Inflammatory macrophage (primary cell): ENCODE results near the gene IHH.

Experiments used
- DNase-seq, 2 donors: peaks; one replicate each; pipeline ENCODE4 v3.0.0-alpha.2; 2020 to 2022

The IHH gene

GRCh38 chr2:219037783-219038499 is 22.8 kb downstream of the IHH start:
- no peak for DNase-seq

- no peak for DNase-seq
Measured at GRCh38 chr2:219035942-219036341, 24.8 kb downstream of the IHH start.

DNA sequence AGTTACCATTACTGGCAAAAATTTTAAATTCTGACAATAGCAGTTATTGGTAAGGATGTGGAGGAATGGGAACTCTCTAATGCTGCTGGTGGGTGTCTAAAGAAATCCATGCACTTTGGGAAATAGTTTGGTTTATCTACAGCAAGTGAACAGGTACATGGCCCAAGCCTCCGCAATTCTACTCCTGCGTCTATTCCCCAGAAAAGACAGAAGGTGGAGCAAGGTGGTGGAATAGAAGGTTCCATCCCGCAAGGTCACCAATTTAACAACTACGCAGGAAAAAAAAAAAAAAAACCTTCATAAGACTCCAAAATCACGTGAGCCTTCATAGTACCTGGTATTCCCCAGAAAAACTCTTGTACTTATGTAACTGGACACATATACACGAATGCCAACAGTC is 25.9 kb downstream of the IHH start:
- no peak for DNase-seq

GRCh38 chr2:219032051-219032745 is 28.5 kb downstream of the IHH start:
- DNase-seq, result no peak

- no peak for DNase-seq
Measured at GRCh38 chr2:219031005-219031738, 29.5 kb downstream of the IHH start.

GRCh38 chr2:219030177-219030940 is 30.4 kb downstream of the IHH start:
- no peak for DNase-seq

DNA sequence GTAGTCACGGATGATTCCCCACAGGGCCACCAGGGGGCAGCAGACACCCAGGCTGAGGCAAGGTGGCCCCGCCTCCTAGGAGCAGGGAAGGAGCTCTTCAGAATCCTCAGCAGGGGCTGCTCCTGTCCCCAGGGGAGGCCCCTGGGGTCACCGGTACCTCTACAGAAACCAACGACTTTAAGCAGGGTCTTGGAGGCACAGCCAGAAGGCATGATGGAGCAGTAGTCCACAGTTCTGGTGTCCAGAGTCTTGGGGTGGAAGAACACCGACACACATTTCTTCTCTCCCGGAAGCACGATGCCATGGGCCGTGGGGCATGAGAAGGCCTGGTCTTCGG is 30.9 kb downstream of the IHH start:
- DNase-seq, result peak; percentile 65 to 78

GRCh38 chr2:219028996-219029828 is 31.5 kb downstream of the IHH start:
- no peak for DNase-seq

DNA sequence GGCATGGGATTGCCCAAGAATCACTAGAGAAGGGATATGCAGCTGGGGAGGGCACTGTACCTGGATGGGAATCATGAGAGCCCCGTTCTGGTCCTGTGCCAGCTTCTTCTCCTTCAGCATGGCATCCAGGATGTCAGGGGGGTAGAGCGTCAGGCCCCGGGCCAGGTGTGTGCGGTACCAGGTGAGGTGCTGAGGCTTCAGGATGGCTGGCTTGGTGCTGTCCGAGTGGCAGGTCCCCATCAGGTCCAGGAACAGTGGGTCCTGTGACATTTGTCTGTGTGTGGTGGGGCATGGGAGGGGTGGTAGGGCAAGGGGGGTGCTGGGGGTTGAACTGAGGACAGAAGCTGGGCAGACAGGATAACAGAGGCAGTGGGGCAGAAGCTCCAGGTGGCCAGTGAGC is 32.6 kb downstream of the IHH start:
- no peak for DNase-seq

DNA sequence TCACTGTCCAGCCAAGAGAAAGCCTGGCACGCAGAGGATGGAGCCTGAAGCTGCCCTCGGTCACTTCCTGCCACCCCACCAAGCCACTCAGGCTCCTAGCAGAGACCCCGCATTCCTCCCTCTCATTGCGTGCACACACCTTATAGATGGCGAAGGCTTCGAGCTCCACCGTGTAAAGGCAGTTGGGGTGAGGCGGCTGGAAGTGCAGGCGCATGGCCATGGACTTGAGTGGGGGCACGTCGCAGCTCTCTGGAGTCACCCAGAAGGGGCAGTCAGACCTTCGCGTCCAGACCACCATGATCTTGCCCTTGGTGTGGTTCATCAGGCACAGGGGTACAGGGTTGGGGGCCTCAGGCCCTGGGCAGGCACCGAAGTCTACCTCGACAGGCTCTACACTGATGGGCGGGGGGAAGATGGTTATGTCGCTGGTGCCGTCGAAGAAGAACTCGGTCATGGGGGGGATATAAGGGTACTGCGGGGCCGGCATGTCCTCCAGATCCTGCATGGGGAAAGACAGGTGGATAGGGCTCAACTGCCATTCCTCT is 33.1 kb downstream of the IHH start:
- no peak for DNase-seq

DNA sequence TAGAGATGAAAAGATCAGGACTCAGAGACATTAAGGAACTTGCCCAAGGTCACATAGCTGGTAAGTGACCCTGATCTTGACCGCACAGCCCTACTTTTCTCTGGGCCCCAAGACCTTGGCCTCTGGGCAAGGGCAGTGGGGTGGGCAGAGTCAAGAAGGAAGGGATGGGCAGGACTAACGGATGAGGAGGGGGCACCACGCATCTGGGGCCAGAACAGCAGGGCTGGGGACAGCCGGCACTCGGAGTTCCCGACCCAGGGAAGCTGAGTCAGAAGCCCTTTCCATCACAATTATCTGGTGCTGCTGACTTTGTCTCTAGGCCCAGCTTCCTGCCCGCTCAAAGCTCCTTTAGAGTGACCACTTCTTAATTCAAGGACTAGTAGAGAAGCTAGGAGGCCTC is 33.8 kb downstream of the IHH start:
- DNase-seq, result no peak

DNA sequence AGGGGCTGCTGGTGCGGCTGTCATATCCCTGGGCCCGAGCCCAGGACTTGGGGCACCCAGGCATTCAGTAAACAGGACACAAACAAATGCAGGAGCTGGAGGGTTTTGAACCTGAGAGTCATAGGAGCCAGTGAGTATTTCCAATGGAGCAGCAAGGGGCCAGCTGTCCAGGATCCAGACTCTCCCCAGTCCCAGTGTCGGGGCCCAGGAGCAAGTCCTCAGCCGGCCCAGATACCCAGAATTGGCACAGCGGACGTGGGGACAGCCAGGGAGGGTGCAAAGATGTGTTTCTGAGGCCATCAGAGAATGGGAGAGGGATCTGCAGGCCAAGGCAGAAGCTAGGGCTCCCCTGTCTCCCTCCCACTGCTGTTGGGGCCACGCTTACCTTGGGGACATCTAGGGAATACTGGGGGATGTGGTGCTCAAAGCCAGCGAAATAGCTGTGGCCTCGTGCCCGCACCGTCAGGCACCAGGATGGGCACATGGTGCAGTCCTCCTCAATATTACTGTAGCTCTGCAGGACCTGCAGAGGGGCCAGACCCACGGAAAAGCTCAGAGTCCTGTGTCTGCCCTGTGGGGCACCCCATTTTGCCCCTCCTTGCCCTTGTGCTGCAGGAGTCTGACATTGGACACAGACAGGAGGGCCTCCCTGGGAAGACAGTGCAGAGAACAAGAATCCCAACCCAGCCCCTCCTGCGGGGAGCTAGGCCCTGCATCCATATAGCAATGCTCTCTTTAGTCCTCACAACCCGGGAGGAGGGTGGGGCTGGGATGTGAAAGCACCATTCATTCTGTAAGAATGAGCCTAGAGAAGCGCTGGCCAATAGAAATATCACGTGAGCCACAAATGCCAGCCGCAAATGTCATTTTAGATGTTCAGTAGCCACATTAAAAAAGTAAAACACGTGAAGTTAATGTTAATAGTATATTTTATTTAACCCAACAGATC is 34.8 kb downstream of the IHH start:
- DNase-seq, result no peak

DNA sequence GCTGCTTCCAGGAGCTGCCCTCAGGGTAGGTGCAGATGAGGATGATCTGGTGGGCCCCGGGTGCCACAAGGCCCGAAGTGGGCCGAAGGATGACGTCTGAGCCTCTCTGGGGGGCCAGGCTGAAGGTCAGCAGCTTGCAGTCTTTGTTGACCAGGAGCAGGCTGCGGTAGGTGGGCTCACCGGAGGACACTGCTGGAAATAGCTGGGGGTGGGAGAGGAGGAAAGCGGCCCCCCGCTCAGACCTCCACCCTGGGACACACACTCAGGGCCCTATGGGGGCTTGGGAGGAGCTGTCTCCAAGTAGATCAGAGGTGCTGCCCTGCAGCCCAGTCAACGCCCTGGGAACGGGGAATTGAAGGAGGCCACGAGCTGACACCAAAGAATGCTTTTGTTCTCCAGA is 36.7 kb downstream of the IHH start:
- no peak for DNase-seq

GRCh38 chr2:219023045-219023605 is 37.6 kb downstream of the IHH start:
- no peak for DNase-seq

DNA sequence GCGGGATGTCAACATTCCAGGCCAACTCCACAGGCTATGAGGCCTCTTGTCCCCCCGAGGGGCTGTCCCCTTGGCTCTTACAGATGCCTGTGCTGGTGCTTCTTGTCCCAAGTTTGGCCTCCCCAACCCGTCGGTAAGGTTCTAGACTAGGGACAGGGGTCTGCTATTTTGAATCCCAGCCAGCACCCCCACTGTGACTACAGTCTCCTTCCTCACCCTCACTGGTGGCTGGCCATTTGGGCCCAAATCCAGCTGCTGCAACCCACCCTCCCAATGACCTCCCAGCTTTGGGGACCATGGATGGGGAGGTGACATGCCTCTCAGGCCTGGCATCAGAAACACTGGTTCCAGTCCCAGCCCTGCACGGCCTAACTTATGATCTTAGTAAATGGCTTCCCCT is 38.1 kb downstream of the IHH start:
- DNase-seq, result no peak

DNA sequence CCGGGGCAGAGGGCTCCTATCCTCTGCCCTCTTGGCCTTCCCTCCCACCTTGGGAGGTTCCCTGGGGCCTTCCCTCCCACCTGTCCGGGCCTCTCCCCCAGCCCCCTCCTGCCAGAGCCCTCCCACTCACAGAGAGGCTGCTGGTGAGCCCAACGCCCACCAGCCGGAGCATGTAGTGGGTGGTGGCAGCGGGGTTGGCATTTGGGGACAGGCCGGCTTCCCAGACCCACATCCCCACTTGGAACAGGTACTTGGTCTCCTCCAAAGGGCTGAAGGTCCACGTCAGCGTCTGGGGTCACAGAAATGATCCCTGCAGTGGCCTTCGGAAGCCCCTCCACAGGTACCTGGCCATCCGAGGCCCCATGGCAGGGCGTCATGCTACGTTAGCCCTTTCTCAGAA is 38.7 kb downstream of the IHH start:
- DNase-seq, result no peak

GRCh38 chr2:219021591-219021990 is 39.1 kb downstream of the IHH start:
- no peak for DNase-seq

DNA sequence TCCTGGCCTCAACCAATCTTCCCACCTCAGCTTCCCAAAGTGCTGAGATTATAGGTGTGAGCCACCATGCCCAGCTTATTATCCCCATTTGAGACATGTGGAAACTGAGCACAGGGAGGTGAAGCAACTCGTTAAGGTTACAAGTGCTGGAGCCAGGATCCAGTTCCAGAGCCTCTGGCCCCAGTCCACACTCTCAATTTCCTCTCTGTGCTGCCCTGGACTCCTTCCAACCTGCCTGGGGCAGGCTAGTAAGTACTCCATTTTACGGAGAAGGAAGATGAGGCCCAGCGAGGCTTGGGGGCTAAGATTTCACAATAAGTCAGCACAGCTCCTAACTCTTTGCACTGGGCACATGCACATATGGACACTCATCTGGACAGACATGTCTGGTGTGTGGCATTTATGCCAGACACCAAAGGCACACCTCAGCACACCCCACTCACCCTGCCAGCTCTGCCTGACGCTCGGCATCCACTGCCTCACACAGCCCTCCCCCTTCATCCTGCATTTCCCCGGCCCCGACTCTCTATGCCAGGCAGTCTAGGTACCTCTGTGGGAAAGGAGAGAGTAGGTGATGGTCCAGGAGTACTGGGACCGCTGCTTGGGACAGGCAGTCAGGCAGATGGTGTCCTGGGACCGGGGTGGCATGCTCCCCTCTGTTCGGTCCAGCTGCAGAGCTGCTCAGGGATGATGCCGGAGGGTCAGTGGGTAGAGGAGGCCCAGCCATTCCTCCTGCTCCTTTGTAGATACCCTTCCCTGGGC is 39.9 kb downstream of the IHH start:
- DNase-seq, result no peak

- DNase-seq, result no peak
Measured at GRCh38 chr2:219019436-219019835, 41.3 kb downstream of the IHH start.

GRCh38 chr2:219018726-219019125 is 42.0 kb downstream of the IHH start:
- no peak for DNase-seq
